Kidney glomerular epithelial cell (primary cell): ENCODE data around the gene SYN1.
"Not testable (repeated sequence)": the region's sequence is repeated elsewhere in the genome, so short reads cannot be mapped to it uniquely, and the experiment has no call there.

Source experiments
- DNase-seq: peaks from one replicate; lab custom pipeline; 2025; lab: John Stamatoyannopoulos, UW

SYN1 gene

GRCh38 chrX:47619486-47620302, at the start of gene SYN1:
TSS of gene SYN1 (minus strand) at chrX:47619857. CDS start at chrX:47619728, 129 bp downstream.
- DNase-seq, result peak; percentile 37

- not testable (repeated sequence) for DNase-seq
These were observed 46.1 kb upstream of the SYN1 start for GRCh38 chrX:47665797-47666196.

- no peak for DNase-seq
These were observed 45.1 kb upstream of the SYN1 start for GRCh38 chrX:47664737-47665136.

GRCh38 chrX:47662144-47662657, 42.5 kb upstream of the SYN1 start:
- DNase-seq, result peak; percentile 71

GRCh38 chrX:47661539-47661938, 41.9 kb upstream of the SYN1 start:
- no peak for DNase-seq

GRCh38 chrX:47659421-47659726, 39.7 kb upstream of the SYN1 start:
- no peak for DNase-seq

- peak; percentile 89 for DNase-seq
These were observed 39.2 kb upstream of the SYN1 start, which contains the start of gene UXT for GRCh38 chrX:47658684-47659420. TSS of gene UXT (minus strand) at chrX:47659180. CDS start at chrX:47658927, 253 bp downstream.

- no peak for DNase-seq
These were observed 38.6 kb upstream of the SYN1 start for GRCh38 chrX:47658301-47658683.

- DNase-seq, result no peak
These were observed 31.6 kb upstream of the SYN1 start for GRCh38 chrX:47651043-47651905.

- peak; percentile 80 for DNase-seq
These were observed 30.7 kb upstream of the SYN1 start, which contains the start of gene ELK1 for GRCh38 chrX:47650164-47651042. TSS of gene ELK1 (minus strand) at chrX:47650563. CDS start at chrX:47641441, 9,122 bp downstream.

- no peak for DNase-seq
These were observed 30.1 kb upstream of the SYN1 start for GRCh38 chrX:47649781-47650163.

GRCh38 chrX:47649271-47649670, 29.6 kb upstream of the SYN1 start:
- DNase-seq, result no peak

- no peak for DNase-seq
These were observed 28.7 kb upstream of the SYN1 start for GRCh38 chrX:47648376-47648775.

GRCh38 chrX:47646636-47647035, 27.0 kb upstream of the SYN1 start:
- no peak for DNase-seq

GRCh38 chrX:47645530-47645929, 25.9 kb upstream of the SYN1 start:
- no peak for DNase-seq

GRCh38 chrX:47644557-47645091, 25.0 kb upstream of the SYN1 start:
- DNase-seq, result no peak

- DNase-seq, result no peak
These were observed 24.3 kb upstream of the SYN1 start for GRCh38 chrX:47643926-47644325.

GRCh38 chrX:47638816-47639215, 19.2 kb upstream of the SYN1 start:
- no peak for DNase-seq

- no peak for DNase-seq
These were observed 18.0 kb upstream of the SYN1 start for GRCh38 chrX:47637546-47638195.

GRCh38 chrX:47634871-47635575, 15.4 kb upstream of the SYN1 start:
- no peak for DNase-seq
